HG03432 (cell line): ENCODE data around the gene CEP57L1.
"Not testable (repeated sequence)": the region's sequence is repeated elsewhere in the genome, so short reads cannot be mapped to it uniquely, and the experiment has no call there.

Experiments used
- ATAC-seq: cut with Tn5 transposase; IDR thresholded peaks from one replicate; pipeline ENCODE4 v1.9.1; 2021; ENCODE audit warnings: mild to moderate bottlenecking, moderate library complexity; ENCODE audit not compliant: unreplicated experiment

Gene CEP57L1

GRCh38 chr6:109104512-109104911, 9.2 kb downstream of the CEP57L1 start:
- ATAC-seq, result no peak

GRCh38 chr6:109105681-109106080, 10.4 kb downstream of the CEP57L1 start:
- no peak for ATAC-seq

GRCh38 chr6:109109663-109110062, 14.4 kb downstream of the CEP57L1 start:
- ATAC-seq, result not testable (repeated sequence)

- ATAC-seq, result not testable (repeated sequence)
Measured at GRCh38 chr6:109112663-109113062, 17.4 kb downstream of the CEP57L1 start.

- peak; percentile 89 for ATAC-seq
Measured at GRCh38 chr6:109117346-109118035, 22.2 kb downstream of the CEP57L1 start.

- no peak for ATAC-seq
Measured at GRCh38 chr6:109118337-109118736, 23.0 kb downstream of the CEP57L1 start.

GRCh38 chr6:109118871-109119354, 23.6 kb downstream of the CEP57L1 start:
- no peak for ATAC-seq

- ATAC-seq, result no peak
Measured at GRCh38 chr6:109121411-109121810, 26.1 kb downstream of the CEP57L1 start.

GRCh38 chr6:109124219-109124618, 28.9 kb downstream of the CEP57L1 start:
- no peak for ATAC-seq

- ATAC-seq, result no peak
Measured at GRCh38 chr6:109125504-109125903, 30.2 kb downstream of the CEP57L1 start.

GRCh38 chr6:109130065-109130464, 34.8 kb downstream of the CEP57L1 start:
- no peak for ATAC-seq

GRCh38 chr6:109135600-109135999, 40.3 kb downstream of the CEP57L1 start:
- ATAC-seq, result not testable (repeated sequence)

GRCh38 chr6:109136039-109136438, 40.7 kb downstream of the CEP57L1 start:
- not testable (repeated sequence) for ATAC-seq

GRCh38 chr6:109136530-109136929, 41.2 kb downstream of the CEP57L1 start:
- not testable (repeated sequence) for ATAC-seq

- ATAC-seq, result no peak
Measured at GRCh38 chr6:109139109-109139508, 43.8 kb downstream of the CEP57L1 start.

- ATAC-seq, result not testable (repeated sequence)
Measured at GRCh38 chr6:109142067-109142466, 46.8 kb downstream of the CEP57L1 start.

- no peak for ATAC-seq
Measured at GRCh38 chr6:109143191-109143590, 47.9 kb downstream of the CEP57L1 start.

- not testable (repeated sequence) for ATAC-seq
Measured at GRCh38 chr6:109148251-109148650, 52.9 kb downstream of the CEP57L1 start.

GRCh38 chr6:109148716-109149115, 53.4 kb downstream of the CEP57L1 start:
- ATAC-seq, result not testable (repeated sequence)

- ATAC-seq, result no peak
Measured at GRCh38 chr6:109153752-109154151, 58.4 kb downstream of the CEP57L1 start.

- no peak for ATAC-seq
Measured at GRCh38 chr6:109164331-109164730, 69.0 kb downstream of the CEP57L1 start.

- no peak for ATAC-seq
Measured at GRCh38 chr6:109165392-109165974, 70.2 kb downstream of the CEP57L1 start.
